Uterus (tissue), 2 donors: ENCODE data around the gene OR4C45.

Experiments used
- CTCF ChIP-seq, 4 experiments: fragments of 200-600 bp in 2 of 4; fragments of 450-650 bp in 2 of 4; sonication (generic) in 2 of 4; IDR thresholded peaks; one replicate each; pipeline ENCODE4 v1.5.1; 2016 to 2019; ENCODE audit warnings: antibody characterized with exemption in 4 of 4, mild to moderate bottlenecking in 2 of 4, moderate library complexity in 1 of 4
- POLR2A ChIP-seq, 2 donors: fragments of 450-650 bp; IDR thresholded peaks; one replicate each; pipeline ENCODE4 v1.6.1; 2016; ENCODE audit warnings: antibody characterized with exemption in 2 of 2, mild to moderate bottlenecking in 1 of 2, moderate library complexity in 1 of 2

GRCh38 chr11:50074161-50074560, 41.5 kb downstream of the OR4C45 start:
- TF ChIP-seq CTCF (IDR thresholded peaks at IDR 0.05), result no peak
- TF ChIP-seq POLR2A (IDR thresholded peaks at IDR 0.05), result no peak
